GM19035 (cell line): Measurements from ENCODE around the gene TMPRSS13.
"Not testable (repeated sequence)": the region's sequence is repeated elsewhere in the genome, so short reads cannot be mapped to it uniquely, and the experiment has no call there.

Source experiments
- ATAC-seq: cut with Tn5 transposase; IDR thresholded peaks from one replicate; pipeline ENCODE4 v1.9.1; 2021; ENCODE audit not compliant: unreplicated experiment

Gene TMPRSS13

DNA sequence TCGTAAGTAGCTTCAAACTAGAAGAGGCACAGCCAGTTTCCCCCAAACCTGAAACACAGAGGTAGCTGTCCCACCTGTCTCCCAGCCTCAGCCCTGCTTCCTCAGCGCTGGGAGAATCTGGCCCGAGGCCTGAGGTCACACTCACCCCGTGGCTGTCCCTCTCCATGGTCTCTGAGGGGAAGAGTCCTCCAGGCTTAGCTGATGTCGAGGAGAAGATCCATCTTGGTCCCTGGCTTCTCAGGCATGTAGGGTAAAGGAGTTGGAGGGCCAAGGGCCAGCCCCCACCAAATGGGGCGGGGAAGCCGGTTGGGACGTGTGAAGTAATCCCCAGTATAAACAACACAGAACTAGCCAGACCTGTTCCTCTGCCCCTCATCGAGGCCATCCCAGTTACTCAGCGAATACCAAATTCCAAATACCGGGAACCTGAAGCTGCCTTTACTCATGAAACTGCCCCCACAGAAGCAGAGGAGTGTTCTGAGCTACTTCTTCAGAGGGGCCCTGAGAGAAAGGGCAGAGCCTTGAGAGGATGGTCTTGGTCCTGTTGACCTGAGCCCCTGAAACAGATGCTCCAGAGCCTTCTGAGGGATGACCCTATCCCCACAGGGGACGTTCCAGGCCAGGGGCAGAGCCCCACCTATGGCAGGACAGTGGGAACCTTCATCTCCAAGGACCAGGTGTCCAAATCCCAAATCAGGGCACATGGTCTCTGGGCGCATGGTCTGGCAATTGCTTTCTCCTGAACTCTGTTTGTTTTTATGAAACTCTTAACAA lies at the start of gene TMPRSS13:
TMPRSS13 (minus strand) TSS at position 261 of the 774 bp plus-strand sequence; CDS start at position 166, 95 bp downstream.
- no peak for ATAC-seq

DNA sequence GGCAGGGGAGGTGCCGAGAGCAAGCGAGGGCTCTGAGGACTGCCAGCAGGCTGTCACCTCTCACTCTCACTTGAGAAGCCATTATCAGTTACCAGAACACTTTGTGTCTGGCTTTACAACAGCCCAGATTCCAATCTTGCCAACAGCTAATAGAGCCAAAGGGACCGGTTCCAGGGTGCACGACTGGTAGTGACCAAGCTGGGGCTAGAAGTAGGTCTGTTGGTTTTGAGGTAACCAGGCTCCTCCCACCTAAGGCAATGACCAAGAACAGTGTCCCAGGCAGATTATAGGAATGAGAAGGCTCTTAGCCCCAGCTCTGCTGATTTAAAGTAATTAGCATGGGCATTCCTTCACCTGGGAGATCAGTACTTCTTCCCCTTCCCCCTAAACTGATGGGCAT lies 49.8 kb upstream of the TMPRSS13 start:
- no peak for ATAC-seq

DNA sequence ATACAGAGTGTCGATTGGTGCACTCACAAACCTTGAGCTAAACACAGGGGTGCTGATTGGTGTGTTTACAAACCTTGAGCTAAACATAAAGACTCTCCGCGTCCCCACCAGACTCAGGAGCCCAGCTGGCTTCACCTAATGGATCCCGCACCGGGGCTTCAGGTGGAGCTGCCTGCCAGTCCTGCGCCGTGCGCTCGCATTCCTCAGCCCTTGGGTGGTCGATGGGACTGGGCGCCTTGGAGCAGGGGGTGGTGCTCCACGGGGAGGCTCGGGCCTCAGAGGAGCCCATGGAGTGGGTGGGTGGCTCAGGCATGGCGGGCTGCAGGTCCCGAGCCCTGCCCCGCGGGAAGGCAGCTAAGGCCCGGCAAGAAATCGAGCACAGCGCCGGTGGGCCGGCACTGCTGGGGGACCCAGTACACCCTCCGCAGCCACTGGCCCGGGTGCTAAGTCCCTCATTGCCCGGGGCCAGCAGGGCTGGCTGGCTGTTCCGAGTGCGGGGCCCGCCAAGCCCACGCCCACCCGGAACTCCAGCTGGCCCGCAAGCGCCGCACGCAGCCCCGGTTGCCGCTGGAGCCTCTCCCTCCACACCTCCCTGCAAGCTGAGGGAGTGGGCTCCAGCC lies 49.2 kb upstream of the TMPRSS13 start:
- ATAC-seq, result not testable (repeated sequence)

DNA sequence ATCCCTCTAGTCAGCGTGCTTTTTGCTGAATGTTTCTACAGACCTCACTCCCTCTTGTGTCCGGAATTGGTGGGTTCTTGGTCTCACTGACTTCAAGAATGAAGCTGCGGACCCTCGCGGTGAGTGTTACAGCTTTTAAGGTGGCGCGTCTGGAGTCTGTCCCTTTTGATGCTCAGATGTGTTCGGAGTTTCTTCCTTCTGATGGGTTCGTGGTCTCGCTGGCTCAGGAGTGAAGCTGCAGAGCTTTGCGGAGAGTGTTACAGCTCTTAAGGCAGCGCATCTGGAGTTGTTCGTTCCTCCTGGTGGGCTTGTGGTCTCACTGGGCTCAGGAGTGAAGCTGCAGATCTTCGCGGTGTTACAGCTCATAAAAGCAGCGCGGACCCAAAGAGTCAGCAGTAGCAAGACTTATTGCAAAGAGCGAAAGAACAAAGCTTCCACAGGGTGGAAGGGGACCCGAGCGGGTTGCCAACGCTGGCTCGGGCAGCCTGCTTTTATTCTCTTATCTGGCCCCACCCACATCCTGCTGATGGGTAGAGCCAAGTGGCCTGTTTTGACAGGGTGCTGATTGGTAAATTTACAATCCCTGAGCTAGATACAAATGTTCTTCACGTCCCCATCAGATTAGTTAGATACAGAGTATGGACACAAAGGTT lies 48.5 kb upstream of the TMPRSS13 start:
- not testable (repeated sequence) for ATAC-seq

DNA sequence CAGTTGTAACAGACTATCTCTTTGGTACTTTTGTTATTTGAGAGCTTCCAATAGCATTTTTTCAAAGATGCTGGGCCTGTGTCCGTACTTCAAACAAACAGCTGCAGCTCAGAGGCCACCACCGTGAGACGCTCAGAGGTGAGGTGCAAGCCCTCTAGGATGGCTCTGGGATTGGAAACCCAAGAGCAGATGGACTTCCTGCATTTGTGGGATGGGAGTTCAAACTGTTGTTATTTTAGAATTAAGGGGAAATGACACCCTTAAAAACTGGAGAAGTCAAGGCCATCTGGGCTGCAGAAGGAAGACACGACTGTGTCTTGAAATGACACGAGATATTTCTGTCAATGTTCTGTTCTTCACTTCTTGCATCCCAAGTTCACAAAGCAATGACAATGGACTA lies 47.8 kb upstream of the TMPRSS13 start:
- ATAC-seq, result no peak

DNA sequence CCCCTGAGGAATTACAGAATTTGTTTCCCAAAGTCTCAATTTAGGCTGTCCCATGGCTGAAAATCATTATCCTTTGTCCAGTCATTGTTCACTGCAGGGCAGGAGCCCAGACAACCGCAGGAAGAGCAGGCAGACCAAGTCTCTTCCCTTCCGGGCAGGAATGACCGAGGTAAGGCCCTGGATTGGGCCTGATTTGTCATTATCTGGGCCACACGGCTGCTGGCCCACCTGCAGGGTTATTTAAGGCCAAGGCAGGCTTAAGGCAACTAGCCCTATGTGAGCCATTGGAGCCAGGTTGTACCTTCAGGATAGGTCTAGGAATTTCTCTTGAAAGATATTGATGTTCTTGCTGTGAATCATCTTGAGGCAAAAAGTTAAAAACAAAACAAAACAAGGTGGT lies 47.2 kb upstream of the TMPRSS13 start:
- ATAC-seq, result no peak

DNA sequence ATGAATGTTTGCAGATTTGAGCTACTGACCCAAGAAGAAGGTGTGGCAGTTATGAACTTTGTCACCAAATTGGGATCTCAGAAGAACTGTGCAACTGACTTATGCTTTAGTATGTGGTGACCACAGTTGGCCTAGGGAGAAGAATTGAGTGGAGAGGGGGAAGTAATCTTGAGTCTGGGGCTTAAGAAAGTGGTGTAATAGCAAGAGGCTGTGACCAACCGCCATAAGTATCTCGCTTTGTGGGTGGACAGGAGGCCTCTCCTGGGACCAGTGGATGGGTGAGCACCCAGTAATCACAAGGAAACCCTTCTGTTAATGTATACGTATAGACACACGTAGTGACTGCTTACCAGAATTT lies 44.3 kb upstream of the TMPRSS13 start:
- ATAC-seq, result no peak

DNA sequence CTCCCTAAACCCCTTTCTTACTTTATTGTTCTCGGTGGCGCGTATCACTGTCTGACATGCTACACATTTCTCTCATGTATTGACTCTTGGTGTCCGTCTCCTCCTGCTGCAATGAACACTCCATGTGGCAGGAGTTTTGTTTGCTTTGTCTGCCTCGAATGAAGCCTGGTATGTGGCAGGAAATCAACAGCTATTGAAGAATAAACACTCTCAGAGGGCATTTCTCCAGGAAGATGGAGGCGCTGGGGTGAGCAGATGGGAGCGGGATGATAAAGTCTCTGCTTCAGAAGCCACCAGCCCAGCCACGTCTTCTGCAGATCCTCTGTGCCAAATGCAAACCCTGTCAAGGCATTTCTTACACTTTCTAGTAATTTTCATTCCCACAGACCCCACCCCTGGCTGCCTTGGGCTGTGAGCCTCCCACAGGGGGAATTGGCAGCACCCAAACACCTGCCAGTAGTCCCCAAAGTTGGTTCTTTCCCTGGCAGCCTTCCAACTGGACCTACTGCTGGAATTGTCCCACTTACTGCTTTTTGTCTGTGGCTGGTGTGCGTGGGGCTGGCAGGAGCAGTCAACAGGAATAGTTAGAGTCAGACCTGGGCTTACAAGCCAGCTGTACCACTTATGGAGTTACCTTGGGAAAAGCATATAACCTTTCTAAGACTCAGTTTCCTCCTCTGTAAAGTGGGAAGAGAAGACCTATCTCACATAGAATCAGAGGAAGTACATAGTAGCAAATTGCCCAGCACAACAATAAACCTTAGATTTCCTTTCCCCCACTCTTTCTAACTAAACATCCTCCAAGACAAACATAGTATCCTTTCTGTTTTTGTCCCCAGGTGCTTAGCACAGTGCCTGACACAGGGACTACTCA lies 43.7 kb upstream of the TMPRSS13 start:
- no peak for ATAC-seq

DNA sequence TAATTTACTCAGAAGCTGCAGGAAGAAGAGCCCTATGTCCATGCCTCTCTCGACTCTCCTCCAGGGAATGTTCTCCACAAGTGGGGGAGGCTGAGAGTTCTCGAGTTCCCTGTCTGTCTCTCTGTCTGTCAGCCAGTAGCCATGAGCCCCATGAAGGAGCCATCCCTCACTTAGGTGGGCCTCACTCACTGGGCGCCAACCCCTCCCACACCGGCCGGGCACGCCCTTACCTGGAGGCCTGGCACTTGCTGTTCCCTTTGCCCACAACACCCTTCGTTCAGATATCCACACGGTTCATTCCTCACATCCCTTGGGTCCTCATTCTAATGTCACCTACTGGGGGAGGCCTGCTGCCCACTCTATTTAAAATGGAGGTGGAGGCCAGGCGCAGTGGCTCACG lies 42.8 kb upstream of the TMPRSS13 start:
- no peak for ATAC-seq

DNA sequence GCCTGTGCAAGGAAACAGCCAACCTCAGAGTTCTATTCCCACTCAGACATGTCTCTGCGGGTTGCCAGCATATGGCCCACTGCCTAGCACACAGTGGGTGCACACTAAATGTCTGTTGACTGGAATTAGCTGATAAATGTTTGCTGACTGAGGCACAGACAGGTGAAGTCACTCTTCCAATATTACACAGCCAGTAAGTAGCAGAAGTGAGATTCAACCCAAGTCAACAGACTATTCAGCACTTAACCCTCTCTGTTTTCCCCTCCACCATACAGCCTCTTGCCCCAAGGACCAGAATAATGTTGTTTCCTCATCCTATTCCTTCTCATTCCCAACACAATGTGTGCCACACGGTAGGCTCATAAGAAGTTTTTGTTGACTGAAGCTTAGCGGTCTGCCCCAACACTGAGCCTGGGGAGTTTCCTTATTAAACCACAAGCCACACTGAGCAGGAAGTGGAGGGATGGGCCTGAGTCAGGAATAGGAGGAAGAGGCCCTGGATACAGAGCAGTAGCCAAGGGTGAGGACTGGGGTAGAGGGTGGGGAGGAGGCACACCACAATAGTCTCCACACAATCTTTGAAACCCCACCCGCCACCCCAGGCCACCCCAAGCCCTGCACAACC lies 41.3 kb upstream of the TMPRSS13 start:
- ATAC-seq, result no peak

DNA sequence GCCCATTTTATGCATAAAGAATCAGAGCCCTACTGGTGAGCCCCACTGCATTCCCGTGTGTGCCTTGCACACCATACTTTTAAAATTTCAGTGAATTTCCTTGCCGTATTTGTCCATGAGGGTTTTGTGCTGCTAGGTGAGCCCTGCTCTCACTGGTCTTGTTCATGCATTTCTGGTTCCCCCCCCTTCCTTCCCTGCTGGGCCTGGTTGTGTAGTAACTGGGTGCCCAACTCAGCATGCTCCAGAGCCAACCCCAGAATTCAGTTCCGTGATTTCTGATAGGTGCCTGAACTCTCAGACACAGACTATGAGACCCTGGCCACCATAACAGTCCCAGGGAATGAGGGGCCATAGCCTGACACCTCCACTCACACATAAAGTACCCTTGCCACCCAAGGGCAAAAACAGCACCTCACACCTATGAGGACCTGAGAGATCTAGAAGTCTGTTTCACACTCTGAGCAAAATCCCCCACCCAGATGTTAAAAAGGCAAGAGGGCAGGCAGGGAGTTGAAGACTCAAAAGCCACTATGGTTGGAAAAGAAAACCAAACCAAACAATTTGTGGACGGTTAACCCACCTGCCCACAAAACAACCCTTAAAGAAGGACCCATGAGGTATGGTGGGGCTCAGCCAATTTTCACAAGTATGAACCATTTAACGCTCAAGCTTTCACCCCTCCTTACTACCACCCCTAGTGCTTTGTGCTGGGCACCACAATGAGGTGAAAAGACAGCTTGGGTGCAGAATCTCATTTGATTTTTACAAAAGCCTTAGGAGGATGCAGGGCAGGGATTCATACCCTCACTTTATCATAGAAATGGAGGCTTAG lies 40.2 kb upstream of the TMPRSS13 start:
- no peak for ATAC-seq

DNA sequence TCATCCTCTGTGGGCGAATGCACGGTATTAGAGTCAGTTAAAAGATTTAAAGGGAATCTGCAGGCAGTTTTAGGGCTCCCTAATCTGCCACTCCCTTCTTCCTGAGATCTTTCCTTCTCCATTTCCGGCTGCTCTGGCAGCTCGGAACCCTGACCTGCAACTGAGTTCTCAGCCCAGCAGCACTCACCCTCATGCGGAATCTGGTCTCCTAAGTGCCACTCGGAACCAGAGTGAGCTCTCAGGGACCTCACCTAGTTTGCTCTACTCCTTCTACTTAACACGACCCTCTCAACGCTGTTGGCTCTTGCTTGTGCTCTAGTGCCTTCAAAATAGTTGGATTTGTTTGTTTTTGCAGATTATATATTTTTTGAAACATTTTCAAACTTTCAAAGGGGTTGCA lies 37.7 kb upstream of the TMPRSS13 start:
- ATAC-seq, result no peak

DNA sequence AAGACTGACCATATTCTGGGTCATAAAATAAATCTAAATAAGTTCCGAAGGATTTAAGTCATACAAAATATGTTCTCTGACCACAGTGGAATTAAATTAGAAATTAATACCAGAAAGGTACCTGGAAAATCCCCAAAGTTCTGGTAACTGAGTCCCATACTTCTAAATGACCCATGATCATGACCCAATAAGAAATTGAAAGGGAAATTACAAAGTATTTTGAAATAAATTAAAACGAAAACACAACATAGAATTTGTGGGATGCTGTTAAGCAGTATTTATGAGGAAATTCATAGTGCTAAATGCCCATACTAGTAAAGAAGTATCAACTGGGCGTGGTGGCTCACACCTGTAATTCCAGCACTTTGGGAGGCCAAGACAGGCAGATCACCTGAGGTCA lies 33.6 kb upstream of the TMPRSS13 start:
- ATAC-seq, result no peak

DNA sequence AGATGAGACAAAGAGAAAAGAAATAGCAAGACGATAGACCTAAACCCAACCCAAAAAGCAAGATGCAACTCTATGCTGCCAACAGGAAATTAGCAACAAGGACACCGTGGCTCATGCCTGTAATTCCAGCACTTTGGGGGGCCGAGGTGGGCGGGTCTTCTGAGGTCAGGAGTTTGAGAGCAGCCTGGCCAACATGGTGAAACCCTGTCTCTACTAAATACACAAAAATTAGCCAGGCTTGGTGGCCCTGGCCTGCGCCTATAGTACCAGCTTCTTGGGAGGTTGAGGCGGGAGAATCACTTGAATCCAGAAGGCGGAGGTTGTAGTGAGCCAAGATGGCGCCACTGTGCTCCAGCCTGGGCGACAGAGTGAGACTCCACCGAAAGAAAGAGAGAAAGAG lies 32.7 kb upstream of the TMPRSS13 start:
- ATAC-seq, result no peak

DNA sequence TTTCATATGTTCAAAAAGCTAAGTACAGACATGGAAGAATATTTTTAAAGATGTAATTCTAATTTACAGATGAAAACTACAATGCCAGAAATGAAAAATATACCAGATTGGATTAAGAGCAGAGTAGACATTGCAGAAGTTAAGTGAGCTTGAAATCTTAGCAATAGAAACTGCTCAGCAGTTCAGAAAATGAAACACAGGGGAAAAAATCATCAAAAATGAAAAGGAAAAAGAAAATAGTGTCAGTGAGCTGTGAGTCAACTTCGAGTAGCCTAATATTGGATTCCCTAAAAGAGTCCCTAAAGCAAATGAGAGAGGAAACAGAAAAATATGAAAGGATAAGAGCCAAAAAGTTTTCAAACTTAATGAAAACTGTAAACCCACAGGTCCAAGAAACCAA lies 31.2 kb upstream of the TMPRSS13 start:
- no peak for ATAC-seq

DNA sequence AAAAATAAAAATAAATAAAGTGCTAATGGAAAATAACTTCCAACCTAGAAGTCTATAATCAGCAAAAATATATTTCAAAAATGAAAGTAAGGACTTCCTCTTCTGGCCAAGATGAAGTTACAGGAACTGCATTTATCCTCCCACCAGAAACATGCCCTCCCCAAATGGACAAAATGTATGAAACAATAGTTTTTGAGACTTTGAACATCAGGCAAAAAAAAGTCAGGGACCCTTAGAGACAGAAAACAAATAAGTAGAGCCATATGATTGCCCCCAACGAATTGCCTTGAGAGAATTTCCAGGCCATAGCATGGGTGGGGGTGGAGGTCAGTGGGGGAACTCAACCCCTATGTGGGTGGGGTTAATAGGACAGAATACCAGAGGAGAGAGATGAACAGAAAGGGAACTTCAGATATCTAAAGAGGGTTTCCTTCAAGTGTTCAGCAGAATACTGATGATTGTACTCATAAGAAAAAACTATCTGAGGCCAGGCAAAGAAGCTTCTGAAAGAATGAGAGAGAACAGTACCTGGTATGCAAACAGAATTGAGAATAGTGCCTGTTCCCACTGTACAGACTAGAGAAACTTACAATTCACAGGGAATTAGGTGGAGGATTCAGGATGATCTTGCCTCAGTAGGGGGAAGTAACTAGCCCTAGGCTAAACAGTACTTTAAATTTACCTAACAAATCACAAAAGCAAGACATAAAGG lies 30.4 kb upstream of the TMPRSS13 start:
- ATAC-seq, result no peak

DNA sequence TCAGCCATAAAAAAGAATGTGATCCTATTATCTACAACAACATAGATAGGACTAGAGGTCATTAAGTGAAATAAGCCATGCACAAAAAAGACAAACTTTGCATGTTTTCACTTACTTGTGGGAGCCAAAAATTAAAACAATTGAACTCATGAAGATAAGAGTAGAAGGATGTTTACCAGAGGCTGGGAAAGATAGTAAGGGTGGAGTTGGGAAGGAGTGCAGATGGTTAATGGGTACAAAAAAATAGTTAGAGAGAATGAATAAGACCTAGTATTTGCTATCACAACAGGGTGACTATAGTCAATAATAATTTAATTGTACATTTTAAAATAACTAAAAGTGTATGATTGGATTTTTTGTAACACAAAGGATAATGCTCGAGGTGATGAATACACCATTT lies 29.7 kb upstream of the TMPRSS13 start:
- ATAC-seq, result no peak

DNA sequence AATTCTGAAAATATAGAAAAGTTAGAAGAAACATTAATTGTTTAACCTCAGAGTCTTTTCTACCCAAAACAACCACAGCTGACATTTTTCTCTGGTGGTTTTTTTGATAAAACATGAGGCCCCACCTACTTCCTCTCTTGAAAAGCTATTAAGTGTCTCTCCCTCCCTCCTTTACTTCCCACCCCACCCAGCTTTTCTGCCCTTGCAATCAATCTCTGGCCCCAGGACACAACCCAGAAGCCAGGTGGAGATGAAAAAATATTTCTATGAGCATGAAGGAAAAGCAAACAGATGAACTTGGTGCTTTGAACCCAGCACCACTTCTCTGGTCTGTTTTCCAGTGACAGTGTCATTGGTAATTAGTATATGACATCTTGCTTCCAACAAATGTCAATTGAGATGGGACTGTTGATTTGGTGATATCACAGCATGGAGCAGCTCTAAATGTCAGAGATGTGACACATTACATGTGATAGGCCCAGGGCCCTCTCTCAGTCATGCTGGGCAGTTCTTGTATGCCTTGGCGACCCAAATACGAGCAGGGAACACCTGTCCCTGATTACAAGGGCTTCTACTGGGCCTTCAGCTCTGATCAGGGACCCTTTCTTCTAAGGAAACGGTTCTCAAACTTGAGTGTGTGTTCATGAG lies 23.9 kb upstream of the TMPRSS13 start:
- no peak for ATAC-seq
